OCI-M1 (cell line): ENCODE measurements around the gene AGMO.

Experiments
- DNase-seq: peaks from one replicate; lab custom pipeline; 2025; lab: John Stamatoyannopoulos, UW

Gene AGMO

GRCh38 chr7:15498465-15498864 is 63.4 kb downstream of the AGMO start:
- no peak for DNase-seq

- no peak for DNase-seq
Observed at GRCh38 chr7:15495170-15495569, 66.6 kb downstream of the AGMO start.

DNA sequence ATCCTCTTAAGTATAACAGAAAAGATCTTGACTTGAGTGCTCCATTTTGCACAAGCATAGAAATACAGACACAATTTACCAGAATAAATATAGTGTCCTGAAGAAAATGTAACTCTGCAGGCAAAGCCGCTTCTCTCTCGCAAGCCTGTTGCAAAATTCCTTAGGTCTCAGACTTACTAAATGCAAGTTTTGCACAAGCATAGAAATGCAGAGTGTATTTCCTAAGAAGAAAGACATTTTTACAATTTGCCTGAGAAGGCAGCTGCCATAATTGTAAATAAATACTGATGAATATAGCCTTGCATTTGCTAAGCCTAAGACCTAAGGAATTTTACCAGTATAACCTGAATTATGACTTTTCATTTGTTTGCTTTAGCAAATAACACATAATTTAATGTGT is 67.1 kb downstream of the AGMO start:
- no peak for DNase-seq

DNA sequence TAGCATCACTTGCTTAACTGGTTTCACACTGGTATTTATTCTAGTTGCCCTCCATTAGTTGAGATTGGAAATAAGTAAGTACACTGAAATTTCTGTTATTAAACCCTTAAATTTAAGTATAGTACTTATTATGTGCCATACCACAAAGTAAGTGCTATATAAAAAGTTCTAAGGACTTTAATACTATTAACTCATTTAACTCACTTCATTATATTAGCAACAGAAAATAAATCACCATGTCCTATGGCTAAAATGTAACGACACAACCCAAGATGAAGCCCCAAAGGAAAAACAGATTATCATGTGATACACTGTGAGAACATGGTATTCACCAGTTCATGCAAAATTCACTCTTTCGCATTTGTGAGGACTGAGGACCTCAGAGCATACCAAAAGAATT is 70.5 kb downstream of the AGMO start:
- no peak for DNase-seq

- DNase-seq, result no peak
Observed at GRCh38 chr7:15490291-15490690, 71.5 kb downstream of the AGMO start.

DNA sequence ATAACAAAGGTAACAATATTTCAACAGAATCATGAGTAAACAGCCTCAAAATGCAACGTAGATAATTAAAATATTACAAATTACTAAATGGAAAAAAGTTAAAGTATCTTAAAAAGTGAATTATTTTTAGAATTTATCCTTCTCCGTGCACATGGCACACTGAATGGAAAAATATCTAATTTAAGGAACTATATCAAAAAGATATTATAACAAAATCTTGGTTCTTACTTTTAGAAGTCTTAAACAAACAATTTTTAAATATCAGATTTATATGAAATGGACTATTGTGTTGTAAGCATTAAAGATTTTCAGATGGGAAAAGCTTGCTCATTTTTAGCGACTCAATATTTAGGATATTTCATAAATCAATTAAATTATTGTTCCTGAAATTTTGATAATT is 72.0 kb downstream of the AGMO start:
- no peak for DNase-seq

DNA sequence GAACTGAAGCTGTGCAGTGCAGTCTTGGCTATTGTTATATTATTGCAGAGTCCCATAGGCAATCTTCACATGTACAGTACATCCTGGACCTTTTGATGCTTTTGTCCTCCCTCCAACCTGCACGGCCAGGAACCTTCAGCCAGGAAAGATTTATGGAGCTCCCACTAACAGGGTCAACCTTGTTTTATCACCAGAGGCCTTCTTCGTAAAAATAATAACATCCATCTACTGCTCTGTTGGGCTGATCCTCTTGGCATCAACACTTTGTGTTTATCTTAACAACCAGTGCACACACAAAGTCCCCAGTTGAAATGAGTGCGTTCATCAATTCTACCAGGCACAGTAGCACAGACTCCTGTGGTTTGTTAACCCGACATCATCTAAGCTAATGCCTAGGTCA is 72.4 kb downstream of the AGMO start:
- DNase-seq, result no peak

DNA sequence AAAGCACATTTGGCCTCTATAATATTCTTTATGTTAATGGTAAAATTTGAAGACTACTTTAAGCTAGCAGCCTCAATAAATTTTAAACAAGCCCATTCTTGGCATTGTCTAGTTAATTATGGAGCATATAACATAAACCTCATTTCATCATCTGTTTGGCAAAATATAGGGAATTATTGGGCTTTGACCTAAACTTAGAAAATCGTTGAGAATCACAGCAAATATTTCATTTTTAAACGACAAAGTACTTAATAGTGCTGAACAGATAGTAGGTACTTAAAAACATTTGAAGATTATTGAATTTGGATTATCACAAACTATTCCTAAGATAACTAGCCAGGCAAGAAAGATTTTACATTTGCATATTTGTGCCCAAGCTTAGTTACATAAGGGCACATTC is 73.4 kb downstream of the AGMO start:
- DNase-seq, result no peak

DNA sequence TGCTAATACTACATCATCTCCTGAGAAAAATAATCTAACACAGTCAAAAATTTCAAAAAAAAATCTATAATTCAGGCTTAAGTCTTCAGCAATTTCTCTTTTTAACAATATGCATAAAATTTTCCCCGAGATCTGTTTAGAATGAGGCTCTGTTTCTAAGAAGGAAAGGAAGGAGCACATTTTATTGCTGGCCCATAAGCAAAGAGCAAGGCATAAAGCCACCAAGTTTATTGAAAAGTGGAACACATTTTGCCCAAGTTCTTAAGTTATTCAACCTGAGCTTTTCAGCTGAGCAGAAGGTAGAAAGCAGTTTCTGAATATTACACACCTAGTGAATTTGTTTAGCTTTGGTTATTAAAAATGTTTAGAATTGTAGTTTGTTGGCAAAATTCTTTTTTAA is 73.9 kb downstream of the AGMO start:
- no peak for DNase-seq

GRCh38 chr7:15485998-15486397 is 75.8 kb downstream of the AGMO start:
- no peak for DNase-seq

DNA sequence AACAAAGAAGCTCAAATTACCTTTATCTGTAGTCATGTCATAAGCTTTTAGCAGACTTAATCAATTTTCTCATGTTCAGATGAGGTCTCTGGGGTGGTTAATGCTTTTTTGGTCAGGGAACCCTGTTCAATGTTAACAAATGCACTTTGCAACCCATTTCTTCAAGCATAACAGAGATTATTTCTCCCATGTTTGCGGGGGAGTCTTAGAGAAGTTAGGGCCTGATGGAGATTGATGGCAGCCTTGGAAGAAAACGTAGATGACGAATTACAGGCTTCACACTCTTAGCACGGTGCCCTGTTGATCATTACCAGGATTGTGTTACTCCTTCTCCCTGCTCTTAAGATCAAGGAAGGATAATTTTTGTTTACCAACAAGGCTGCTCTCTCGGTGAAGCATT is 76.4 kb downstream of the AGMO start:
- DNase-seq, result no peak

GRCh38 chr7:15481132-15481531 is 80.7 kb downstream of the AGMO start:
- DNase-seq, result no peak

DNA sequence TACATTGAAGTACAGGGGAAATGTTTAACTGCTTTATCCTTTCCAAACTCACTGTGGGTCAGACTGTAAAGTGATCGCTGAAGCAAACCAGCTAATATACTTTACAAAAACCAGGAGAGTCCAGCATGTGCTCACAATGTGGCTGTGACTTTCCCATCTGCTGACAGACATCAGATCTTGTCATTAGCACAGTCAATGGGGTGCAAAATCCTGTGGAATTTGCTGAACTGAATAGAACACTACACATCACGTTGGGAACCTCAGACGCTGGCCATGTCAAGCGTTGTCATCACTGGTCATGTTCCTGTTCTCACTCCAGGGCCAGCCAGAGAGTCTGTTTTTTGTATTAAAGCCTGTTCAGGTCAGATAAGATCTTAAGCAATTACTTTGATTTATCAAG is 83.4 kb downstream of the AGMO start:
- no peak for DNase-seq

GRCh38 chr7:15476531-15476918 is 85.3 kb downstream of the AGMO start:
- DNase-seq, result no peak

DNA sequence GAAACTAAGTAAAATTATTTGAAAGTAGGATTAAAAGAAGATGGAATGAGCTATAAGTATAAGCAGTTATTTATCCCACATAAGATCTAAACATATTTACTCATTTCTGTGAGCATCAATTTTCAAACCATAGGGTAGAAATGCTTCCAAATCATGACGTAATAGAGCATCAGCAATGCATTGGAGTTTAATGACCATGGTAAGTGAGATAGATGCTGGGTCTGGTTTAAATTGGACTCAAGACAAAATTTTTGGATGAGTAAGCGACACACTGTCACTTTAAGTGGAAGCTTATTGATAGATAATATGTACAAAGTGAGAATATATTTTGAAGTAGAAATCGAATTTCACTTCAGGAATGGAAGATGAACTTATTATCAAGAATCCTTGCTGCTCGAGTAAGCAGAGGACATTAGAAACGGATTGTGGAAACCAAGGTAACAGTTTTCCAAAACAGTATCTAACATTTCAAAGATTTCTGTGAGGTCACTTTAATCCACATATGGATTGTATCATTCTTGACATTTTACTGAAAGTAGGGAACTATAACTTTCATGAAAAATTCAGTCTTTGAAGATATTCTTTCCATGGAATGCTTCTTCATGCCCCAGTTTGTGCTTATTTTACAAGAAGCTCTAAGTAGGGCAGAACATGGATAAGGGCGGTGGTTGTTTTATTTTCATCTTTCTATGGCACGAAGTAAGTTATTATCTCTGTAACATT is 85.8 kb downstream of the AGMO start:
- no peak for DNase-seq

DNA sequence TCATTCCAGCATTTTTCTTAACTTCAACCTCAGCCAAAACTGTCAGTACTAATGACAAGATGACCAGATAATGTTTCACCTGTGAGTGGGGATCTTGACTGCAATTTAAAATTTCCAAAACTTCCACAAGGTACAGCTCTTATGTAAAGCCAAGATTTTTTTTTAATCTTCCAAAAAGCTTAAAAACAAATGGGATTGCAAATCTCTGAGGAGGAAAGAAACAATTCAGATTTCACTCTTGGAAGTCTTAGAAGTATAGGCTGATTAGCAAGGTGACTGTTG is 90.2 kb downstream of the AGMO start:
- DNase-seq, result no peak

DNA sequence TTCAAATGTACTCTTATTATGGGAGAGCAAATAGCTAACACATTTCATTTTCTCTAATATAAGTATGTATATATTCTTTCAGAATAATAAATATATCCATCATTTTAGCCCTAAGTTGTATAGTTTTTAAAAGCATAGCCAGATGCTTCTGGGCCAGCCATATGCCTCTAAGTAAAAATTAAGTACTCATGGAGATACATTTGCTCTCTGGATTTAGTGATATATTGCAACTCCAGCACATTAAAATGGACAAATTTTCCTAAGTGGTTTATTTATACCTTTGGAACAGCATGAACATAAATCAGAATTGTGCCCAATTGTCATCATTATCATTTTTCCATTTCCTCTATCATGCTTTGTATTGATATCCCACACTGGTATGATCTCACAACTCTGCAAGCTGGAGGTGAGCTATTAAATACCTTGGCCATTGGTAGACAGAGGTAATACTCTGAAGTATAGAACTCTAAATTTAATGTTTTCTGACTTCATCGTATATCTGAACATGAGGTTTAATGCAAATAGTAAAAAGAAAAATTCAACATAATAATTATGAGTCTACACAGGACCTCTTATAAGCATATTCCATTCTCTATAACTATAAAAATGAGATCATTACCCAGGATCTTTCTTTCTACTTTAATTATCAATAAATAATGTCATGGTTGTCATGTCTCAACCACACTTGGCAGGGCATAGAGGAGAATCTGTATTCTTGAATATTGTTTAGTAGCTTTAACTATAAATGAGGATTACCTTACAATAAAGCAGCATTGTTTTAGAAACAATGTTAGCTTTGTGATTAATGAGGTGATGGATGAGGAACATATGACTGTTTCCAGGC is 90.8 kb downstream of the AGMO start:
- DNase-seq, result no peak

DNA sequence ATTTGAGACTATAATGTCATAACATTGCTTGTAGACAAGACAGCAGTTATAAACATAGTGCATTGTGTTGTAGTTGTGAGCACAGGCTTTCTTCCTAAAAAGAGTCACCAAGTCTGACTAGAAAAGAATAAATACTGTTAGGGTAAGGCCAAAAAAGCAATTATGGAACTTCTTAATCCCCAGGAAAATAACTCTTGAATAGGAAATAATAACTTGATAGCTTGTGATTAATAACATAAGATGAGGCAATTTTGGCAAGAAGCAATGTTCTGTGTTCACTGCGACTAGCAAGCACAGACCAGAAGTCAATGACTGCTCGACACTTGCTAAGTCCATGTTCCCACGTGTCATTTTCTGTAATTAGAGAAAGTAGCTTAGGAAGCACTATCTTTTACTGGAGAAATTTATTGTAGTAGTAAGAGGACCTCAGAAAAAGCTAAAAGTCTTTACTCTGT is 97.1 kb downstream of the AGMO start:
- DNase-seq, result no peak

DNA sequence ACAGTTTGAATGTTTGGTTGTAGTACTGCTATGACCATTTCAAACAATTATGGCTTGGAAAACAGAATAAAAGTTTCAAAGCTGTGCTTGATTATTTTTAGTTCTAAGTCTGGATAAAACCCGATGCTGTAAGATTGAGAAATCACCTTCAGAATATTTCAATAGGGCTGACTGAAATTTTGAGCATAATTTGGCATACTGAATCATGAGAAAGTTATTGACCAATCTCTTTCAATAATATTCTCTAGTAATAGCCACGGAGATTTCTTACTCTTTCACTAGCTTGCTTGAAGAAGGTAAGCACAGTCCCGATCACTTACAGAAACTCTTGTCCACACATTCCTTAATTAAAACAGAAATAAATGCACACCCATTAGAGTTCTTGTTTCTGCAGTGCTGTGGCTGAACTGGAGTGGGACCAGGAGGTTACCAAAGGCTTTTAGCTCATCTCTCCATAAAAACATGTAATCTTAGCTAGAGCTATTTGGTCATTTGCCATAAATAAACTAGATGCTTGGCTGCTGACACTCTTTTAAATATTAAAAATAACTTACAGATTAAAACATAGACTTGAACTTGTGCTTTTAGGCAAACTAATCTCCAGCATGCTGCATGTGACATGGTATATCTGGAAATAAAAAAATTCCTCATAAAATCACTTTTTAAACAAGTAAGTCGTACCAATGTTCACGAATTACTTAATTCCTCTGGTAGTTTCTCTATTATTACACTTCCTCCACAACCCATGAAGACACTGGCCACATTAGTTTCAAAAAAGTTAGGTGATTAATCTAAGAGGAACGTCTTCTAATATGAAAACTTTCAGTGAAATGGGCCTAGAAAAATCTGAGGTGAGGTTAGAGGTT is 97.8 kb downstream of the AGMO start:
- no peak for DNase-seq

DNA sequence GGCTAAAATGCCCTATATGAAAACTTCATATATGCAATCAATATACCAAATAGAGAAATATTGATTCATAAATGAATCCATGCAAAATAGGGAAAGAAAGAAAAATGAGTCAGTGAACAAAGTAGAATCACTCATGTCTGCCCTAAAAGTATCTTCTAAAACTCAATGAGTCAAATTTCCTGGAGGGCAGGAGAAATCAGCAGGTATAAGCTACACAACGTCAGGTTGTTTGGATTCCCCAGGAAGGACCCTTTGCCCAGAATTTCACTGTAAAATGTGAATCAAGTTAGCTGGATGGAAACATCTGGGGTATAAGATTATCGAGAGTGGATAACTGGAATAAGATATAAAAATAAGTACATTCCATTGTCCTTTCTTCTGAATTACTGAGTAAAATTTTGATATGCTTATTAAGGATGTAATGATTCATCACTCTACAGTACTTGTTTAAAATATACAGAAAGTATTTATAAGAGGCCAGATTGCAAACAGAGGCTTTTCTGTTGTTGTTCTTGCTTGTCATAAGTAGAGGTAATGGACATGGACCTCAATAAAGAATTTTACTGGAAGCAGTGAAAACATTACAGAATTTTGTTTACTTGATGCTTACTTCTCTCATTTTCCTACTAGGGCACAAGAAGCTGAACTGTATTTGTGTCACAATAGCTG is 99.0 kb downstream of the AGMO start:
- DNase-seq, result no peak

DNA sequence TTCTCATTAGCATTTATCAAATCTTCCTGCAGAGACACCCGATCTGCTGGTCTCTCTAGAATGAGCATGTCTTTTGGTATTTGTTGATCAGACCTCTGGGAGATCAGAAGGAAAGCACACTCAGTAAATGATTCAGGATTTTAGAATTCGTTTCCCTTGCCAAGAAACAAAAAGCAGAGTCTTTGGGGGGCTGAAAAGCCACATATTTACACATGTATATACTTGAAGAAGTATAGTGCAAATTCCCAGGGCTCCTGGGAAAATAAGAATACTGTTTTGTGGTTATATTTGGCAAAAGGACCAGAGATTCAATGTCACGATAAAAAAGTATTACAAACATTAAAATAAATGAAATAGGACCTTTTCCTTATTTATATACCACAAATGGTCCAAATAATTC is 100.2 kb downstream of the AGMO start:
- DNase-seq, result no peak

GRCh38 chr7:15459018-15459615 is 102.7 kb downstream of the AGMO start:
- DNase-seq, result no peak
